ENCODE results near the gene DLGAP1. TPM values are rescaled to one million over a fixed set of nuclear protein-coding genes. Genes with fewer than 3 reads are reported as not detected.

The DLGAP1 gene
- total RNA-seq, 1 experiment from 2014 or later = 0.14 TPM

DNA sequence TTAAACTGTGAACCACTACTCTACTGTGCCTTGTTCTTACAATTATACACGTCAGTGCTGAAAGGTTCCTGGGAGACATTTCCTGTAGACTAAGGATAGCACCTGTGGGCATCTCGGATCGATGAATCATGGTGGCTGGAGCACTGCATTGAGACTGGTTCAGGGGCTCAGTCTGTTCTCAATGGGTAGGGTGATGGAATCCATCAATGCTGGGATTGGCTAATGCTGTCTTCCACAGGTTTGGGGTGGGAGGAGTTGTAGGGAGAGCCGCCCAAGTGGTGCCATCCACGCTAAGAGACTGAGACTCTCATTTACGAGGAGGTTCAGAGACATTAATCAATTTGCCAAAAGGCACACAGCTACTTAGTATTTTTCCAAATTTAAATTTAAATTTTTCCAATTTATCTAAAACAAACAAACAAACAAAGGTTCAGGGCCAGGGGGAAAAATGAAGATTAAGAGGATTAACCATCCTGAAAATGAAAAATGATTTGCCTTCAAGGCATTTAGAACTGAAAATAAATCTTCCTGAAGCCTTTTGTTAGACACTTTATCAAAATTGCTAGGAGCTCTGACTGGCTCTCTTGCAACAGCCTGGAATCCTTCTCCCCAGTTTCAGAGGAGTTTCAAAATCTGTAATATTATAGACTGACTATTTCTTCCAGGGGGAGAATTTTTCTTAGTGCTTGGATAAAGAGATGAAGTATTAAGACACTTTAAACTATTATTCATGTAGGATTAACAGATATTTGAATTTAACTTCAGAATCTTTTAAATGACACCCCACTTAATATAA is 645.9 kb downstream of the DLGAP1 start:
- in situ Hi-C loops (cut with HindIII; ENCODE audit: low pct_unique_long_range_greater_than_20kb, low sequenced_read_pairs) = no loop called here
- no peak for DNase-seq (ENCODE audit: low read depth)

DNA sequence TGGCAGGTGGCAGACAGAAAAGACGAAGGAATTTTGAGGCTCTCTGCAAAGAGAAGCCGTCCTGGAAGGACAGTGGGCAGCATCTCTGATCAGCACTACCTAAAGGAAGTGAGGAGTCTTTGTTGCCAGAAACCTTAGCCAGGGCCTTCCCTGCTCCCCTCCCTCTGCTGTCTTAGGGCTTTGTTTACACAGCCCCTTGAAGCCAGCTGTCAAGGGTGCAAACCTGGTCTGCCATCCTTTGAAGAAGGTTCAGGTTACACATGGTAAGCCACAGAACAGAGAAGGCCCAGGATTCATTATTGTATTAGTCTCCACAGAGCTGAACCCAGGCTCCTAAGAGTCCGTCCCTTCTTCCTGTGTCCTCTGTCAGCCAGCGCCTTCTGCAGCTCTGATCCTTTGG is 648.5 kb downstream of the DLGAP1 start:
- no peak for DNase-seq (ENCODE audit: low read depth)
- in situ Hi-C loops (cut with HindIII; ENCODE audit: low pct_unique_long_range_greater_than_20kb, low sequenced_read_pairs) = no loop called here

DNA sequence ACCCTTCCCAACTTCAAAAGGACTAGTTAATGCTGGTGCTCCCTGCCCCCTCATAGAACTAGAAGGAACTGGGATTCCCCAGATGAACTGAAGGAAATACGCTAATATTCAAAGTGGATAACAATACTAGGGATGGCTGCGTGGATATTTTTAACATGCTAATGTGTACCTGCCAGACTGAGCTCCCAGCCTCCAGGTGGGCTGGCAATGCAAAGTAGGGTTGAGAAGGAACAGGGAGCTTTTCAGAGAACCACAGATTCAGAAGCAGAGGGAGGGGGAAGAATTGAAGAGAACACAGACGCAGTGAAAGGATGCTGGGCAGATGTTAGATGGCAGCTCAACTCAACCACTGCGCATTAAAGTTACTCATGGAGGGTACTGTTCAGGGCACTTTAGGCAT is 650.8 kb downstream of the DLGAP1 start:
- no peak for DNase-seq (ENCODE audit: low read depth)
- in situ Hi-C loops (cut with HindIII; ENCODE audit: low pct_unique_long_range_greater_than_20kb, low sequenced_read_pairs) = no loop called here

DNA sequence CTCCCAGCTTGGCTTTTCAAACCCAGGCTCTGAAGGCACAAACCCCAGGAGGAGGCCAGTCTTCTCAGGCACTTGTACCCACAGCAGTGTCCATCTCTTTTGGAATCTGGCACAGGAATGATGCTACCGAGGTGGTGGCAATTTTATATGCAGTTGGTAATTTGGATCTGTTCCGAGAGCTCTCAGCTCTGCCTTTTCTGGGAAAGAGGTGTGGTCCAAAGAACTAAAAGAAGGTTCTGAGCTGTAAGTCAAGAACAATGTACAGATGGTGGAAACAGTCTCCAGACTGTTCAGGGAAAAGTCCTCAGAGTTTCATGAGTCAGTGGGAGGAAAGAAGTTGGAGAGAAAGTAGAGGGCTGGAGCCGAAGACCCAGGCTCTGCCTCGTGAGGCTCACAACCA is 651.8 kb downstream of the DLGAP1 start:
- DNase-seq (ENCODE audit: low read depth) = no peak
- in situ Hi-C loops (cut with HindIII; ENCODE audit: low pct_unique_long_range_greater_than_20kb, low sequenced_read_pairs) = no loop called here

DNA sequence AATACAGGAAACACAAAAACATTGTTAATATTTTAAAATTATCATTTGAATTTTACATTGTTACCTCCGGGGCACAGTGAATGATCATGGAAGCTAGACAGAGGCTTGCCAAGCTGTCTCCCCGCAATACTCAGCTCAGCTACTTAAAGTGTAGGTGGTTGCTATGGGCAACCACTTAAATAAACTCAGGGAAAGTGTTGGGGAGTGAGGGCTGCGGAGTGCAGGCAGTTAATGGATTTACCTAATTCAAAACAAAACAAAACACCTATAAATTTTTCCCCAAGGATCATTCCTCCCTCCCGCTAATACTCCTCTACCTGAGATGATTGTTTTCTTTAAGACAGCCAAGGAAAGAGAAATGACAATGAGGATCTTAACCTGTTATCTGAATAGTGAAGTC is 655.6 kb downstream of the DLGAP1 start:
- in situ Hi-C loops (cut with HindIII; ENCODE audit: low pct_unique_long_range_greater_than_20kb, low sequenced_read_pairs) = no loop called here
- DNase-seq (ENCODE audit: low read depth) = no peak

DNA sequence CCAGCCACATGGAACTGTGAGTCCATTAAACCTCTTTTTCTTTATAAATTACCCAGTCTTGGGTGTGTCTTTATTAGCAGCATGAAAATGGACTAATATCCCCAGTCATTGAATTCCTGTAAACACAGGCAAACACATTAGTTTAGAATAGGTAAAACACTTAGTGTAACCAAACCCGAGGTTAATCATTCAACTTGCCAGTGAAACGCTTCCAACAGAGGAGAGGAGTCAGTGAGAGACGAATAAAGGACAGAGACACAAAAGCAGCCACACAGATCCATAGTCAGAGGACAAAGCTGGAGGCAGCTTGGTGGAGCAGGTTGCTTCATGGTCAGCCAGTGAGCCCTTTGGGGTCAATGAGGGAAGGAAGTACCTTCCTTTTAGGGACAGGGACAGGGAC is 657.1 kb downstream of the DLGAP1 start:
- DNase-seq (ENCODE audit: low read depth) = peak; percentile 26
- in situ Hi-C loops (cut with HindIII; ENCODE audit: low pct_unique_long_range_greater_than_20kb, low sequenced_read_pairs) = no loop called here

DNA sequence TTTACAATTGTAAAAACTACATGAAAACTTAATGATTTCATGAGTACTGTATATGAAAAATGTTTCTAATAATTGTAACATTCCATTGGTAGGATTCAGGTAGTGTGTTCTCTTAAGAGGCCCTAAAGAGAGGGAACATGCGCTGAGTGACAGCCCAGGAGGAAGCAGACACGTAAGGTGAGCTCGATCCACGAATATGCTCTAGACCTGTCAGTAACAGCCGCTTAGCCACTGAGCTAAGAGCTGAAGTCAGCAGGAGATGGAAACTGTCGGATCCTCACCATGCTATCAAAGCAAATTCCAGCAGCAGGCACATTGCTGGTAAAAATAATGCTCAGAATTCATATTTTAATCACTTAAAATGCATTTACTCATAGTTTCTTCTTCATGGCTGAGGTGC is 658.7 kb downstream of the DLGAP1 start:
- DNase-seq (ENCODE audit: low read depth) = no peak
- in situ Hi-C loops (cut with HindIII; ENCODE audit: low pct_unique_long_range_greater_than_20kb, low sequenced_read_pairs) = no loop called here

DNA sequence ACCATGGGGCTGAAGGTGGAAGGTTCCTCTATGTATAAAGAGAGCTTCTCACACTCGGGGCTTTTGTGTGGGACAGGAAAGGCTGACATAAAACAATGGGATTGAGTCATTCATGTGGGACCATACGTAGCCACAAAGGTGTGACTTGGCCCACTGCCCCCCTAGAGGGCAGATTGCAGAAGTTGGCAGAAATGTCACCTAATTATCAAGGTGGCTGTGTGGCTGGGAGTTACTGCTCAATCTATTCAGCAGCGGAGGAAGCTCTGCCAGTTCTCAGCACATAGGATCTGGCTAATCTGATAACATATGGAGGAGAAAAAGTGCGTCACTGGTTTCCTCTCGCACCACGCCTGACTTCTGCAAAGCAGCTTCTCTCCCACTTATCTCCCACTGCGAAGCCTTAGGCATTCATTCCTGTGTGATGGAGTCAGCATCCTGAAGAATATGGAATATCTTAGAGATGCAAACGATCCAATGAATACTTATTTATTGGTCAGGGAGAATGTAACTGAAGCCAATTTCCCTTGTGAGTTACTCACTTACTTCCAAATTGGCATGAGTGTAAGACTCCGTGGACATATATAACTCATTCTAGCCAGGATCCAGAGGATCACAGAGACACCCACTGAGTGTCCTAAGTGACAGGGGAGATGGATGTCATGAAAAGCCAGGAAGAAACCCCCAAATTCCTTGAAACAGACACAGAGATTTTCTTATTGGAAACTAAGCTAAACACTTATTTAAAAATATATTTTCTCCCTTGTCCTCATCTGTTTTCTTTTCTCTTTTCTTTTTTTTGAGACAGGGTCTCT is 660.4 kb downstream of the DLGAP1 start:
- DNase-seq (ENCODE audit: low read depth) = no peak
- in situ Hi-C loops (cut with HindIII; ENCODE audit: low pct_unique_long_range_greater_than_20kb, low sequenced_read_pairs) = no loop called here

DNA sequence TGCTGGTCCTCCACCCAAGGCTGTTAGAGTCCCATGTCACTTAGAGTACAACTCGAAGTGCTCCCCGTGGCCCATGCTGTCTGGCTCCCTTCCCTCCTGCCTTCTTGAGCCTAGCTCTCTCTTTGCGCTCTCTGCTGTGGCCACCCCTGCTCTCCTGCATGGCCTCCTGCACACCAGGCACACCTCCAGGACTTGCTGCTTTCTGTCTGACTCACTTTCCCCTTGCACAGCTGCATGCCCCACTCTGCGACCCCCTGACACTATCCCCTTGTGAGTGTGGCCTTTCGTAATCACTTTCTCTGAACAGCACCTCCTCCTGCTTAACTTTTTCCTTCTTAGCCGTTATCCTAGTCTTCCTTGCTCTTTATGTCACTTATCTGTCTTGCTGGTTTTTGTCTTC is 661.6 kb downstream of the DLGAP1 start:
- in situ Hi-C loops (cut with HindIII; ENCODE audit: low pct_unique_long_range_greater_than_20kb, low sequenced_read_pairs) = no loop called here
- no peak for DNase-seq (ENCODE audit: low read depth)

DNA sequence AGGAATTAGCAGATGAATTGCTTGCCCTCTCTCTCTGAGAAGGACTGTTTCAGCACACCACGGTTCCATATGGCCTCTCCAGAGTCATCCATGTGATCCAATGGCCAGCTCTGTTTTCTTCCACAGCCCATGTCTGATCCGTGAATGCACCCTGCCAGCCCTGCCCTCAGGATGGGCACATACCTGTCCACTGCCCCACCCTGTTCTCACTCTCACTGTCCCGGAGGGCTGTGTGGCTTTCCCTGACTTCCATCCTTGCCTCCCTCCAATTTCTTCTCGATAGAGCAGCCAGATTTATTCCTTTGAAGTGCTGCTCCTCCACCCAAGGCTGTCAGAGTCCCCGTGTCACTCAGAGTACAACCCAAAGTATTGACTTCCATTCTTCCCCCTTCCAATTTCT is 662.0 kb downstream of the DLGAP1 start:
- no peak for DNase-seq (ENCODE audit: low read depth)
- in situ Hi-C loops (cut with HindIII; ENCODE audit: low pct_unique_long_range_greater_than_20kb, low sequenced_read_pairs) = no loop called here

DNA sequence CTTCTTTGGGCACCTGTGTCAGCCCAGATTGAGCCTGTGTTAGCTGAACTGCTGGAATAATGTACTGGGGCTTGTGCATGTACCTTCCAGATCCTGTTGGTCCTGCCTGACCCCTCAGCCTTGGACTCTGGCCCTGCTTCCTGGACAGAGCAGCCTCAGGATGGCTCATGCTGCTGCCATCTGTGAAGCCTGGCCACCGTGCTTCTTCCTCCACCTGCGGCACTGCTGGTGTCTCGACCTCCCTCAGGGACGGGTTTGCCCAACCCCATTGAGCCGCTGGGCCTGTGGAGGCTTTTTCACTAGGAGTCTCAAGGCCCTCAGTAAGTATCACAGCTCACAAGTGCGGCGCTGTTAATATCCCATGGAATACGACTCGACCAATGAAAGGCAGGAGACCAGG is 662.4 kb downstream of the DLGAP1 start:
- DNase-seq (ENCODE audit: low read depth) = no peak
- in situ Hi-C loops (cut with HindIII; ENCODE audit: low pct_unique_long_range_greater_than_20kb, low sequenced_read_pairs) = no loop called here

DNA sequence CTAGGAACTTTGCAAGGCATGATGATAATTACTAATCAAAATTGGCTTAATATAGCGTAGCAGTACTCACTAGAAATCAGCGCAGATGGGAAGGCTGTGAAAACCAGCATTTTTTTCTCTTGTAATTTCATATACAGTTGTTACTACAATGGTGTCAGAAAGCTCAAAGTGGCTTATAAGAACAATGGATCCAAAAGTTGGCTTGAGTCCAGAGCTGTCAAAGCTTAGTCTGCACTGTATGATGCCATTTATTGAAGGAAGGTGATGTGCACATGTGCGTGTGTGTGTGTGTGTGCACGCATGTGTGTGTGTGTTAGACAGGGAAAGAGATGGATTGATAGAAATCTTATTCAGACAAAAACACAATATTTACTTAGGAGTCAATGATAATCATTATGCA is 663.9 kb downstream of the DLGAP1 start:
- DNase-seq (ENCODE audit: low read depth) = no peak
- in situ Hi-C loops (cut with HindIII; ENCODE audit: low pct_unique_long_range_greater_than_20kb, low sequenced_read_pairs) = no loop called here

DNA sequence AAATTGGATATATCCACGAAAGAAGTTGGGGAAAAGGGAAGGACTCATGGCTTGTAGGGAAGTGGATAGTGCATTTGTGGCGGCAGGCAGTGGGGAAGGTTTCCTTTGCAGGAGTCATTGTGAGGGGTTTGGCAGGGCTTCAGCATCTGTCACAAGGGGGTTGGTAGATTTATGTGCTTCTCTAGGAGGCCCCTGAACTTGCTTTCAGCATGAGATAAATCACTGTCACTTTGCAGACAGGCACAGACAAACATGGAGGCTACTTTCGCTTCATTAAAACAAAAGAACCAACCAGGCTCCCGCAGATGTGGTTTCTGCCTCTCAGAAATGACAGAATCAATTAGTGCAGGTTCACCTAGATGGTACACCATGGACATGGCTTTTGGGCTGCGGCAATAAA is 664.4 kb downstream of the DLGAP1 start:
- DNase-seq (ENCODE audit: low read depth) = no peak
- in situ Hi-C loops (cut with HindIII; ENCODE audit: low pct_unique_long_range_greater_than_20kb, low sequenced_read_pairs) = no loop called here

DNA sequence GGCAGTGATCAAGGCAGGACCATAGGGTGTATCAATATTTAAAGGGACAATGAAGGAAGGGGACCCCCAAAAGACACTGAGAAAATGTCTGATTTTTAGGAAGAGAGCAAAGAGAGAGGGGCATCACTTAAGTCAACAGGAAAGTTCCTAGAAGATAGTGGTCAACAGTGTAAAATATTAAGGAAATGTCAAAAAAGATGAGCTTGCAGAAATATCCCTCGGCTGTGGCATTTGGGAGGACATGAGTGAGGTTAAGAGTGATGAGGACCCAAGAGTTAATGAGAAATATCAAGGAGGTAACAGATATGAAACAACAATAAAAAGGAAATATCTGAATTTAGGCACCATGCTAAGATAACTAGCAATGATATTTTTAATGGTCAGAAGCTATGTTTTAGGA is 665.6 kb downstream of the DLGAP1 start:
- DNase-seq (ENCODE audit: low read depth) = no peak
- in situ Hi-C loops (cut with HindIII; ENCODE audit: low pct_unique_long_range_greater_than_20kb, low sequenced_read_pairs) = no loop called here

DNA sequence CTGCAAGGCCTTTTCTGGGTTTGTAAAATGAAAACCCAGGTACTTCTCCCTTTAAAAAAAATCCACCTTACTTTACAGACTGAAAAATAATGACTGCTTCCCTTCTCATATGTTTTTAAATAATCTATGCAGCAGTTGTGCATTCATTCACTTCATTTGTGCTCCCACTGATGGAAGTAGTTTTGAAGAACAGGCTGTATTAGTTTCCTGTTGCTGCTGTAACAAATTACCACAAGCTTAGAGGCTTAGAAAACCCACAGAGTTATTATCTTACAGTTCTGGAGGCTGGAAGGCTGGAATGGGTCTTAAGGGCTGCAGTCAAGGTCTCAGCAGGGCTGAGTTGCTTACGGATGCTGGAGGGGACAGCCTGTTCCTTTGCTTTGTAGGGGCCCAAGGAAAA is 670.2 kb downstream of the DLGAP1 start:
- in situ Hi-C loops (cut with HindIII; ENCODE audit: low pct_unique_long_range_greater_than_20kb, low sequenced_read_pairs) = no loop called here
- DNase-seq (ENCODE audit: low read depth) = no peak

DNA sequence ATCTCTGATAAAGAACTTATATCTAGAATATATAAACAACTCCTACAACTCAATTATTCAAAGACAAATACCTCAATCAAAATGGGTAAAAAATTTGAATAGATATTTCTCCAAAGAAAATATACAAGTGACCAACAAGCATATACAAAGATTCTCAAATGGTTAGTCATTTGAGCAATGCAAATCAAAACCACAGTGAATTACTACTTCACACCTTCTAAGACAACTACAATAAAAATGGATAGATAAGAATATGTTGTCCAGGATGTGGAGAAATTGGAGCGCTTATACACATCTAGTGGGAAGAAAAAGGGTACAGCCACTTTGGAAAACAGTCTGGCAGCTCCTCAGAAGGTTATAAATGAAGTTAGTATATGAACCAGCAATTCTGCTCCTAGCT is 672.2 kb downstream of the DLGAP1 start:
- no peak for DNase-seq (ENCODE audit: low read depth)
- in situ Hi-C loops (cut with HindIII; ENCODE audit: low pct_unique_long_range_greater_than_20kb, low sequenced_read_pairs) = no loop called here

DNA sequence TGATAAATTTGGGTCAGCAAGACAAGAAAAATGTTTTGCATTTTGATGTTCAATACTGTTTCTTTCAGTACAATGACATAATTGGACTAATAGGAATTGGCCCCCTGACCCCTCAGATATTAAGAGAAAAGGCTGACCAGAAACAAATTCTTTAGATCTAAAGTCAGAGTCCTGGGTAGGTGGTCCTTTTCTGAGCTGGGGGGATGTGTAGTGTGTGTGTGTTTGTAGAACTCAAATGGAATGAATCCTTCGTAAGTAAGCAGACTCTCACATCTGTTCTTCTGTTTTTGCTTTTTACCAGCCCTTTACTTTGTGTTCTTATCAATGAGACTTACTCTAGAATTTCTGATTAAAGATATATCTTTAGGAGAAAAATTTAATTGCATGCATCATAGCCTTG is 677.4 kb downstream of the DLGAP1 start:
- in situ Hi-C loops (cut with HindIII; ENCODE audit: low pct_unique_long_range_greater_than_20kb, low sequenced_read_pairs) = no loop called here
- DNase-seq (ENCODE audit: low read depth) = no peak

DNA sequence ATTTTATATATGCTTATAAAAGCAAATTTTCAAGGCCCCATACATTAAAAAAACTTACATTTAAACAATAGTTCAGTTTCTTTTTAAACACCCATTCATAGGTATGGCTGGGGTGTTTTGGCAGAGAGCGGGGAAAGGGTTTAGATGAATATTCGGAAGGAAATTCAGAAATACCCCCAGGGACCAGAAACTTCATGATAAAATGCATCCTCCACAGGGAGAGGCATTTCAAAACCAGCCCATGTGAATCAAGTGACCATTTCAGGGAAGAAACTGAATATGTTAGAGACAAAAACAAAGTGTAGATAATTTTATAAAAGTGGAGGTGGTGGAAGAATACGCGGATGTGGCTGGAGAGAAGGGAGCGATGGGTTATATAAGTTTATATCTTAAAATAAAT is 678.0 kb downstream of the DLGAP1 start:
- in situ Hi-C loops (cut with HindIII; ENCODE audit: low pct_unique_long_range_greater_than_20kb, low sequenced_read_pairs) = no loop called here
- no peak for DNase-seq (ENCODE audit: low read depth)

DNA sequence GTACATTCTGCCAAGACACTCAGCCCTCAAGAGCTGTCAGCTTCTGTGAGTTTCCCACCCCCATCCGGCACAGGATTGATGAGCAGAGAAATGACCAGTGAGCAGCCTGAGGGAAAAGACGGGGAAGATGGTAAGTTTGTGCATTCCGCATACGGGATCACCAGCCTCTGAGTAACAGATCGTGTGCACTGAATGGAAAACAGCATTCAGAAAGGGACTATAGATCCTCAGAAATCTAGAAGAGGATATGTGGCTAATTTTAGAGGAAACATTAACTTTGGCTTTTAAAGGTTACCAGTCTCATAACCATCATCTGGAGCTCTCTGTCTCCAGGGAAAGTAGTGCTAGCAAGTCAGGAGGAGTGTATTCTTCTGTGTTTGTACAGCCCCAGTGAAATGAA is 679.1 kb downstream of the DLGAP1 start:
- DNase-seq (ENCODE audit: low read depth) = no peak
- in situ Hi-C loops (cut with HindIII; ENCODE audit: low pct_unique_long_range_greater_than_20kb, low sequenced_read_pairs) = no loop called here

DNA sequence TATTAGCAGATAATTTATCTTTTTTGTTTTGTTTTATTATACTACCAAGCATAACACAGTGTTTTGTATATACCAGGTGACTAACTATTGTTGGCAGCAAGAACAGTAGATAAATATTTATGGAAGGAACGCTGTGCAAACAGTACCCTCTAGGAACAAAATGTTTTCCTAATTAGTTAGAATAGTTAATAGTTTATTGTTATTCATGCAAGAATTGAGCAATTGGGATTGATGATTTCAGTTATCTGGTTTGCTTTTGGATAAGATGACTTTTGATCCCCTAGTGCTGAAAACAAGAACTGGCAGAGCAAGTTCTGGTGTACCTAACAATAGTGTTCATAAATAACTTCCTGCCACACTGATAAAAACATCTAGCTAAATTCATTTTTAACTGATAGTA is 681.8 kb downstream of the DLGAP1 start:
- DNase-seq (ENCODE audit: low read depth) = no peak
- in situ Hi-C loops (cut with HindIII; ENCODE audit: low pct_unique_long_range_greater_than_20kb, low sequenced_read_pairs) = no loop called here
